HTR-8/SVneo (cell line): ENCODE data around the gene LRRC14B.
"Not testable (repeated sequence)": the region's sequence is repeated elsewhere in the genome, so short reads cannot be mapped to it uniquely, and the experiment has no call there.

Experiments used
- DNase-seq: peaks from one replicate; pipeline ENCODE4 v3.0.0; 2011; ENCODE audit warnings: low spot score, mixed read lengths; ENCODE audit not compliant: insufficient read length
- FAIRE-seq: peaks from 2 replicates; lab custom pipeline; 2011; peaks lifted over from hg19 to GRCh38; lab: Jason Lieb, UNC

Gene LRRC14B

GRCh38 chr5:189486-189885, 1.8 kb upstream of the LRRC14B start:
- DNase-seq (no peak), FAIRE-seq (peak; percentile 4)

DNA sequence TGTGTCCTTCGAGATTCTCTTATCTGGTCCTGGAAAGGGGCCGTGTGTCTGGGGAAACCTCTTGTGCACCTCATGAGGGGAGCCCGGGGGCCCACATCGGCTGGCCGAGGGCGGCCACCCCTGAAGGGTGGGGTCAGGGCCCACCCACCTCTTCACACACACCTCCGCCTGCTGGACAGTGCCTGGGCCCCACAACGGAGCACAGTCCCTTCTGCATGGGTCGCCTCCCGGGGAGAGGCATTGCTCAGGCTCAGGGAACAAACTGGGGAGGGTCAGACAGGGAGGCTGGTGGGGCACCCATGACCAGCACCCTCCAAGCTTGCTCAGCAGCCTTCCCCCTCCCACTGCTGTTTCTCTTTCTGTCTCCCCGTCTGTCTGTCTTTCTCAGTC, 1.3 kb upstream of the LRRC14B start:
- DNase-seq (no peak), FAIRE-seq (no peak)

DNA sequence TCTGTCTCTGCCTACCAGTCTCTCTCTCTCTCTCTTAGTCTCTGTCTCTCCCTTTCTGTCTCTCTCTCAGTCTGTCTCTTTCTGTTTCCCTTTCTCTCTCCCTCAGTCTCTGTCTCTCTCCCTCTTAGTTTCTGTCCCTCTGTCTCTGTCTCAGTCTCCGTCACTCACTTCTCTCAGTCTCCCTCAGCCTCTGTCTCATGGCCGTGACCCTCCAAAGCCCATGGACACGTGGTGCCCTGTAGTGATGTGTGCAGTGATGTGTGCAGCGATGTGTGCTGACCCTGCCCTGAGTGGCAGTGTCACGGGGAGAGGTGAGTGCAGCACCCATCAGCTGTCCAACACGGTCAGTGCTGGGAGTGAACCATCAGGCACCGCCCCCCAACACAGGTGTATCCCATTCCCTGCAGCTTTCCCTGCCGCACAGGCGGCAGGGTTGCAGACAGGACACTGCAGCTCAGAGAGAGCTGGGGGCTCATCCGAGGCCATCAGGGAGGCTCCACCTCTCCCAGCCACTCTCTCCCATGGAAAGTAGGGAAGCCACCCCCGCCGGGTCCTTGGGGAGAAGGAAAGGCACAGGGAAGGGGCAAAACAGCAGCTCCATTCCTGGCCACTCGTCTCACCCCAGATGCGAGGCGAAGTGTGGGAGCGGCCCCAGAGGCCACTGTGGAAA, 794 bp upstream of the LRRC14B start:
- no peak for DNase-seq
- FAIRE-seq: peak; percentile 75

GRCh38 chr5:191949-192690, 825 bp downstream of the LRRC14B start:
- DNase-seq: no peak
- no peak for FAIRE-seq

GRCh38 chr5:192691-192969, 1.3 kb downstream of the LRRC14B start:
- FAIRE-seq: peak; percentile 48
- DNase-seq: no peak

DNA sequence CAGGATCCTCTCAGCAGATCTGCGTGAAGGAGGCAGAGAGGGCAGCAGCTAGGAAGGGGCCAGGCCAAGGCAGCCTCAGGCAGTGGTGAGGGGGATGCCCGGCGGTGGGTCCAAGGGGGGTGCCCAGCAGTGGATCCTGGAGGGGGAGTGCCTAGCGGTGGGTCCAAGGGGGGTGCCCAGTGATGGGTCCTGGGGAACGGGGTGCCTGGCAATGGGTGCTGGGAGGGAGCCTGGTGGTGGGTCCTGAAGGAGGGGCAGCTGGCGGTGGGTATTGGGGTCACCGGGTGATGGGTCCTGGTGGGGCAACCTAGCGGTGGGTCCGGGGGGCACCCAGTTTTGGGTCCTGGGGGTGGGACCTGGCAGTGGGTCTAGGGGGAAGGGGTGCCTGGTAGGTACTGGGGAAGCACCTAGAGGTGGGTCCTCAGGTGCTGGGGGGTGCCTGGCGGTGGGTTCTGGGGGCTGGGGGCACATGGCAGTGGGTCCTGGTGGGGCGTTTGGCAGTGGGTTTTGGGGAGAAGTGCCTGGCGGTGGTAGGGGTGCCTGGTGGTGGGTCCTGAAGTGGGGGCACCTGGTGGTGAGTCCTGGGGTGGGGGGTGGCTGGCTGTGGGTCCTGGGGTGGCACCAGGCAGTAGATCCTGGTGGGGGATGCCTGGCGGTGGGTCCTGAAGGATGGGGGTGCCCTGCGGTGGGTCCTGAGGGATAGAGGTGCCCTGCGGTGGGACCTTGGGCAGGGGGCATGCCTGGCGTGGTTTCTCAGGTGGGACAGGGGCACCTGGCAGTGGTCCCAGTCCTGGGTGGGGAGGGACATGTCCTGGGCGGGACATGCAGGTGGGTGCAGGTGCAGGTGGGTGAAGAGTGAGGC, 1.9 kb downstream of the LRRC14B start:
- no peak for DNase-seq
- no peak for FAIRE-seq

- DNase-seq (no peak), FAIRE-seq (peak; percentile 42)
Observed at GRCh38 chr5:194102-194501, 2.8 kb downstream of the LRRC14B start.

DNA sequence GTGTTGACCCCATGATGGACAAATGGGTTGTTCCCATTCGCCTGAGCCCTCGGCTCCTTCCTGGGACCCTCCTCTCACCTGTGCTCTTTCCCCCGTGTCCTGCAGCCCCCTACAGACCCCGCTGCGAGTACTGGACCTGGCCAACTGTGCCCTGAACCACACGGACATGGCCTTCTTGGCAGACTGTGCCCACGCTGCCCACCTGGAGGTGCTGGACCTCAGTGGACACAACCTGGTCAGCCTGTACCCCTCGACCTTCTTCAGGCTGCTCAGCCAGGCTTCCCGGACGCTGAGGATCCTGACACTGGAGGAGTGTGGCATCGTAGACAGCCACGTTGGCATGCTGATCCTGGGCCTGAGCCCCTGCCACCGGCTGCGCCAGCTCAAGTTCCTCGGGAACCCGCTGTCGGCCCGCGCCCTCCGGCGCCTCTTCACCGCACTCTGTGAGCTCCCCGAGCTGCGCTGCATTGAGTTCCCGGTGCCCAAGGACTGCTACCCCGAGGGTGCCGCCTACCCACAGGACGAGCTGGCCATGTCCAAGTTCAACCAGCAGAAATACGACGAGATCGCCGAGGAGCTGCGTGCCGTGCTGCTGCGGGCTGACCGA, 3.4 kb downstream of the LRRC14B start:
- DNase-seq (no peak), FAIRE-seq (no peak)

DNA sequence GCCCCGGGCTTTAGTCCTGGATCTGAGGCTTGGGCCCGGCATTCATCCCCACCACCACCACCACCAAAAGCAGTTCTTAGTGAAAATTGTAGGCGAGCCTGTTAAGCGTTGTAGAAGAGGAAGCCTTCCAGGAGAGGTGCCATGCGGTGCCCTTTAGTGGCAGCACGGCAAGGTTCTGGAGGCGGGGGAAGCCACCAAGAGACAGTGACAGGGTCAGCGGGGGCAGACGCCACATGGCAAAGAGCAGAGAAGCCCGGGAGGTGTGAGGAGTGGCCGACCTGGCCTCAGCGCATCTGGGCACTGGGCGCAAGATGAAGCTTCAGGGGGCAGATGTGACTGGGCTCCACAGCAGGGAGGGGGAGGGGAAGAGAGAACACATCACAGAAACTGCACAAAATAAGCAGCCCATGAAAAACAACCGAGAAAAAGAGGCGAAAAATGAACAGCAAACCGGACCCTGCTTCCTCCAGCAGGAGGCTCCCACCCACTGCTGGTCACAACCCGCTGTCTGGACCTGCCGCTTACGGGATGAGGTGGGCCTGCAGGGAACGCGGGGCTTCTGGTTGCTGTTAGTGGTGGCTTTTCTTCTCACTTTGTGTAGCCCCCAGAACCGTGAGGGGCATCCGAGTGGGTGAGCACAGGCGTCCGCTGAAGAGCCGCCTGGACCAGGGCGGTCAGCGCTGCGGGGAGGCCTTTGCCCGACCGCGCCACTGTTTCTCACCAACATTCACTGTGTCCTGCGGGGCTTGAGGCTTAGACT, 4.3 kb downstream of the LRRC14B start:
- peak; percentile 46 for FAIRE-seq

DNA sequence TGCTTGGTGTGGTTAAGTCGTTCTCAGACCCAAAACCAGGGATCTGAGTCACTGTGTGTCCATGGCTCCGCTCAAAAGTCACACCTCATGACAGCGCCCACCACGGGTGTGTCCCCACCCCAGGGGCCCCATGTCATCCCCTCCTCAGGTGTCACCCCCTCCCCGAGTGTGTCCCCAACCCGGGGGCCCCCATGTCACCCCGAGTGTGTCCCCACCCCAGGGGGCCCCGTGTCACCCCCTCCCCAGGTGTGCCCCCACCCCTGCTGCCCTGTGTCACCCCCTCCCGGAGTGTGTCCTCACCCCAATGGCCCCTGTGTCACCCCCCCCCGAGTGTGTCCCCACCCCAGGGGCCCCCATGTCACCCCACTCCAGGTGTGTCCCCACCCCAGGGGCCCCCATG, 5.1 kb downstream of the LRRC14B start:
- DNase-seq: no peak
- FAIRE-seq: no peak

More for the DNA sequence above, 4.3 kb downstream of the LRRC14B start:
- no peak for DNase-seq

GRCh38 chr5:197031-197430, 5.7 kb downstream of the LRRC14B start:
- FAIRE-seq: peak; percentile 62
- not testable (repeated sequence) for DNase-seq

DNA sequence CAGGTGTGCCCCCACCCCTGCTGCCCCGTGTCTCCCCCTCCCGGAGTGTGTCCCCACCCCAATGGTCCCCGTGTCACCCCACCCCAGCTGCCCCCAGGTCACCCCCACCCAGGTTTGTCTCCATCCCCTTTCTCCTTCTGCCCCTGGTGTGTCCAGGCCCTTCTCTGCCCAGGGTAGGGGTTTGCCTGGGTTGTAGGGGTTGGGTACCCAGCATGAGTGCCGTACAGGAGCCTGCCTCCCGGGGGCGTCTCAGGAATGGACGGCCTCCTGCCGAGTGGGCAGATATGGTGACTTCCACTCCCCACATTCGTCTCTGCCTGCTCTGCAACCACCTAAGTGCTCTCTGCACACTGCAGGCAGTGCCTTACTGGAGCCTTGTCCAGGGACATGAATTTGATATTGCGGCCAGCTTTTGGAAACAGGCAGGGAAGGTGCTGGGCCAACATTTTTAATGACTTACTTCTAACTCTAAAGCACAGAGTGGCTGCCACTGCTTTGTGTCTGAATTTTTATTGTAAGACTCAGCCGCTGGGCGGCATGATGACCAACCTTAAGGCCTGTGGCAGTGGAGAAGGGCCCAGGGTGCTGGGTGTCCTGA, 6.7 kb downstream of the LRRC14B start:
- no peak for DNase-seq
- no peak for FAIRE-seq

GRCh38 chr5:198516-199196, 7.4 kb downstream of the LRRC14B start:
- no peak for FAIRE-seq
- no peak for DNase-seq

GRCh38 chr5:199197-199949, 8.1 kb downstream of the LRRC14B start:
- peak; percentile 62 for FAIRE-seq
- no peak for DNase-seq

- DNase-seq: no peak
- FAIRE-seq: no peak
Observed at GRCh38 chr5:199950-200645, 8.8 kb downstream of the LRRC14B start.

- DNase-seq (no peak), FAIRE-seq (no peak)
Observed at GRCh38 chr5:200985-201384, 9.7 kb downstream of the LRRC14B start.

DNA sequence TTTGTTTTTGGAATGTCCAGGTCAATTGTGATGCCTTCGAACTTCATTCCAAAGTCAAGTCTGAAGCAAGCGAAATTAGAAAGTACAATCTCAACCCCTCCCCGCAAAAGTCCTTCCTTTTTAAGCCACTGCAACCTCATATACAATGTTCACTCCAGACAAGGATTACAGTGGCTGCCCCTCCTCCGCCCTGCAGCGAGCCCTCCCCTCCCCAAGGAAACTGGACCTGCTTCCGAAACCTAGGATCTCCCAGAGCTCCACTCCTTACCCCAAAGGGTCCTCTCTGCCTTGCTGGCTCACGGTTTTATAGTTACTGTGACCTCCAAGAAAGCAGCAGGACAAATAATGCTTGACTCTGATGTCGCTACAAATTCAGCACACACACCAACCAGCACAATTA, 10.4 kb downstream of the LRRC14B start:
- FAIRE-seq (no peak), DNase-seq (no peak)
